Measurements from ENCODE around the gene MPRIP.

Gene MPRIP

DNA sequence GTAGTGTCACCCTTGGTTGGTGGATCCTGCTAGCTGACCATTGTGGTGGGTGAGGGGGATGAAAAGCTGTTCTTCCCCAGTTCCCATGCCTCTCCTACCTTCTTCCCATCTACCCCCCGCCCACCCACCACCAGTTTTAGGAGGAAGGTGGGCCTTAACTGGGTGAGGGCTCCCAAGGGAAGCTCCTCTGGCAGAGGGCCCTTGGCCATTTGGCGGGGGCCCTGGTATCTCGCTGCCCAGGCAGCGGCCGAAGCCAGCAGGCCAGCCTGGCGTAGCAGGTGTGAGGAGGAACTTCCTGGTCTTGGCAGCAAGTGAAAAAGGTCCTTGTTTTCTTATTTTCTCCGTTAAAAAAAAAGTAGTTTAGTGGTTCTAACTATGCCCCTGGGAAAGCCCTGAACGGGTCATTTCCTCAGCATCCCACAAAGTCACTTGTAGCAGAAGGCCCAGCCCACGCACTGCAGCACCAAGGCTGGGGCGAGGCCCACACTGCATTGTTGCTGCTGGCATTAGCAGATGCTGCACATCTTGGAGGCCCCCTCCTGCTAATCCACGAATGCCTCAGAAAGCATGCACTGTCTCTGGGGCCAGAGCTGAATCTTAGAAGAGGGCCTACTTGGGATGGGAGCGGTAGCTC lies 72.5 kb downstream of the MPRIP start:
- DNase-seq = no peak

DNA sequence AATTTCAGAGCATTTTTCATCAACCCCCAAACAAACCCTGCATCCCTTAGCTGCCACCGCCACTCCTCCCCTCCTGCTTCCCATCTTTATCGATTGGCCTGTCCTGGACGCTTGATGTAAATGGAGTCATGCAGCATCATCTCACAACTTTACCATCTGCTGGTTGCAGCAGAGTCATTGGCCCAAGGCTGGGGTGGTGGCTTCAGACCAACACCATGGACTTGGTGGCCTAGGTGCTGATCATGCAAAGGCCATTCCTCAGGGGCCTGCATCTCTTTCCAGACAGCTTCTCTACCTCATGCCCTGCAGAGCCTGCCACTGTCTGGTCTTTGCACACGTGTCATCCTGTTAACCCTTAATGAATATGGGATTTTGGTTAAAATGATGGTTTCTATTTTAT lies 73.4 kb downstream of the MPRIP start:
- DNase-seq = no peak

DNA sequence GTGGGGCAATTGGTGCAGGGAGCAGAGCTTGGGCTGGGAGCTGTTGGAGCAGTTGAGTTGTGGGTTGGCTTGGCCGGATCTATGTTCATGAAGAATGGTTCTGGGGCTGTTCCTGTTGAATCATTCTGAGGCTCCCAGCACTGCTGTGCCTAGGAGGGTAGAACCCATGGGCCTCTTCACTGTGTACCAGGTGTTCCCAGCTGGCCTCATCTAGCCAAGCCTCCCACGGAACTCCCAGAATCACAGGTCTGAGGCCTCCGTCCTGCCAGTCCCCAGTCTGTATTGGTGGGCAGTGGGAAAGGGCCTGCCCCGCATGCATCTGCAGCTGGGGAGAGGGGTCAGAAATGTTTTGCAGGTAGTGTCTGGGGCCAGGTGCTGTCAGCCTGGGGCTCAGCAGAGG lies 74.1 kb downstream of the MPRIP start:
- no peak for DNase-seq

GRCh38 chr17:17117923-17118322 lies 75.7 kb downstream of the MPRIP start:
- no peak for DNase-seq

GRCh38 chr17:17118399-17118798 lies 76.1 kb downstream of the MPRIP start:
- no peak for DNase-seq

- DNase-seq = no peak
These were observed 76.8 kb downstream of the MPRIP start for GRCh38 chr17:17119106-17119505.

DNA sequence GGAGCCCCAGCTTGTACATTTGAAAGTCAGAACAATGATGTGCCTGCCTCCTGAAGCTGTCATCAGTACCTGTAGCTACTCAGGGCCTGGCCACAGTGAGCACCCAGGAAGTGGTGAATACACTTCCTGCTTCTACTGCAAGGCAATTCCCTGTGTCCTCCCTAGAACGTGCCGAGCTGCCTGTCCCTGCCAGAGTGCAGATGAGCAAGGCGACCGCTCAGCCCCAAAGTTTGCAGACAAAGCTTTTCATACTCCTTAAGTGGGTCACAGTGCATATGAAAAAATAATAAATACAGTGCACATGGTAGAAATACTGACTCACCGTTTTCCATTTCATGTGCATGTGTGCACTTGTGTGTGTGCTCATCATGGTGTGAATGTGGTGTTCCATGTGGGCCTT lies 77.3 kb downstream of the MPRIP start:
- DNase-seq = no peak

DNA sequence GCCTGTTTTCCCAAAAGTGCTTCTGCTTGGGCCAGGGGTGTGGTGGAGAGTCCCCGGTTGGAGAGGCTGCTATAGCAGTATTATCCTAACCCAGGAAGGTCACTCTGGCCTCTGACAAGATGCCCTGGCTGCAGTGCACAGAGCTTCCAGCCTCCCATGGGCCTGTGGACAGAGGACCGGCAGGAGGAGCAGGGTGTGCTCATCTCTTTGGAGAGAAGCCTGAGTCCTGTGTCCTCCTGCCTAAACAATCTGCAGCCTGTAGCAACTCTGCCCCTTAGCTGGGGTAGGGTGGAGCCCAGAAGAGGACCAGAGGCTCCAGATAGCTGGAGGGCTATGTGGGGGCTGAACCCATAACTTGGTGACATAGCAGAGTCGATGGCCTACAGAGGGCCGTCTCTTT lies 78.0 kb downstream of the MPRIP start:
- DNase-seq = no peak

DNA sequence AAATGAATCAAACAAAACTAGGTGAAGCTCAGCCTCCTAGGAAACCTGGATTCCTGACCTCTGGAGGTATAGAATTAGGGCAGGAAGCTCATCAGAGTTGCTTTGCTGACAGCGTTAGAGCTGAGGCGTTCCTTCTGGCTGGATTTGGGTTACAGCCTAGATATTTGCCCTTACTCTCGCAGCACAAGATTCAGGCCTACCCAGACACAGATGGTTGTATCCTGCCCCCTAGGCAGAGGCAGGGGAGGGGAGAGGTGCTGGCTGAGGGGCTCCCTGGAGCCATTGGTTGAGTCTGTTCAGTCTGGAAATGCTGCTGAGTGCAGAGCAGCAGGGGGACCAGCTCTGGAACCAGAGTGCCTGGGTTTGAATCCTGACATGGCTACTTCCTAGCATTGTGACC lies 78.4 kb downstream of the MPRIP start:
- peak; percentile 73 for DNase-seq

DNA sequence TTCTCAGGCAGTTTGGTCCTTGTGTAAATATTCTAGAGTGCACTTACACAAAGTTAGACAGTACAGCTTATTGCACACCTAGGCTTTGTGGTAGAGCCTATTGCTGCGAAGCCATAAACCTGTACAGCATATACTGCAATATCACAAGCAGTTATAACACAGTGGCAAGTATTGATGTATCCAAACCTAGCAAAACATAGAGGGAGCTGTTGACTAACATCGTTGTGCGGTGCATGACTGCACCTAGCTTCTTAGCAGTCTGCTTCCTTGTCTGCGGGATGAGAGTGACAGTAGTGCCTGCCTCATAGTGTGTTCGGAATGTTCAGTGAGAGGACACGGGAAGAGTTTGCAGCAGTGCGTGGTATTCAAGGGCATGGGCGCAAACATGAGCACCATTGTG lies 78.9 kb downstream of the MPRIP start:
- no peak for DNase-seq

- no peak for DNase-seq
These were observed 80.7 kb downstream of the MPRIP start for GRCh38 chr17:17122781-17123483.

DNA sequence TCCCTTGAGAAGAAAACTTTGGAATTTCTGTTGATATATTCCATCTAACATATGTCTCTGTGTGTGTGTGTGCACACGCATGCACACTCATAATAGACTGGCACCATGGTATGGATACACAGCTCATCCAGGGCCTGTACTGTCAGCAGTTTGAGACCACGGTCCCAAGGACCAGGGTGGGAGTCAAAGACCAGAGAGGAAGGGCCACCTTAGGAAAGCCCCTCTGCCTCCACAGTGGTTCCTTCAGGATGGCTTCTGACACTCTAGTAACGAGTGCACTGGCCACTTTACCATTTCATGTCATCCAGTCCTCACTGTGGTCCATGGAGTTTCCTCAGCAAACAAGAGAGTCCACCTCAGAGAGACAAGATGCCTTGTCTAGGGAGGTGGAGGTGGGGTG lies 82.1 kb downstream of the MPRIP start:
- no peak for DNase-seq

DNA sequence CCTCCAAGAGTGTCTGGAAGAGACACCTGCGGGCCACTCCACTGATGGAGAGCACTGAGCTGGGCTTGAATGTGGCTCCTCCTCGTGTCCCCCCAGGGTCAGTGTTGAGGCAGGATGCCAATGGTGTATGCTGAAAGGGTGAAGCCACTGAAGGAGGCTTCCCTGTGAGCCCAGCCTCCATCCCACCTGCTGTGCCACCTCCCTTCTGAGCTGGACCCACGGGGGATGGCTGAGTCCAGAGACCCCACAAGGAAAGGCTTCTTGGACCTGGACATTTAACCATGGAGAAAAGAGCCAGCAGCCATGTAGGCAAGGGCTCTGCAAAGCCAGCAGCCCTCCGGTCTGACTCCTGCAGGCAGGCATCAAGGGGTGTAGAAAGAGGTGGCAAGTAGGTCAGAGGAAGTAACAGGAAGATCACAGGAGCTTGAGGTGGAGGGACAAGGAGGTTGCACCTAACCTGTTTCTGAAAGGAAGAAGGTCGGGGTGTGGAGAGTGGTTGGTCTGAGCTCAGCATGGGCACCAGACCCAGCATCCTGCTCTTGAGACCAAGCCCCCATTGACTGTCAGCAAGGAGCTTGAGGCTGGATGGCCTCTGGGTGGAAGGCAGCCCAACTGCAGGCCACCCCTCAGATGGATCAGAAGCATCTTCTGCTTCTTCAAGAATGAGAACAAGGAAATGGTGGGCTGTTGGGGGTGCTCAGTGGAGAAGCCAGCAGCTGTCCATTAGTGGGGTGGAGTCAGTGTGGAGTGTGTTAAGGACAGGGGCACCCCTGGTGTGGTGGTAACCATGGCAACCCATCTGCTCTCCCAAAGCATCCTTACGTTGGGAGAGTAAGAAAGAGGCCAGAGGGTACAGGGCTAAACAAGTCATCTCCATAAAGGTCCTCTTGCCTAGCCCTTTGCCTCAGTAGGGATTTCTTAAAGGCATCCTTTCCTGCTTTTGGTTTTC lies 83.2 kb downstream of the MPRIP start:
- peak; percentile 83 for DNase-seq

DNA sequence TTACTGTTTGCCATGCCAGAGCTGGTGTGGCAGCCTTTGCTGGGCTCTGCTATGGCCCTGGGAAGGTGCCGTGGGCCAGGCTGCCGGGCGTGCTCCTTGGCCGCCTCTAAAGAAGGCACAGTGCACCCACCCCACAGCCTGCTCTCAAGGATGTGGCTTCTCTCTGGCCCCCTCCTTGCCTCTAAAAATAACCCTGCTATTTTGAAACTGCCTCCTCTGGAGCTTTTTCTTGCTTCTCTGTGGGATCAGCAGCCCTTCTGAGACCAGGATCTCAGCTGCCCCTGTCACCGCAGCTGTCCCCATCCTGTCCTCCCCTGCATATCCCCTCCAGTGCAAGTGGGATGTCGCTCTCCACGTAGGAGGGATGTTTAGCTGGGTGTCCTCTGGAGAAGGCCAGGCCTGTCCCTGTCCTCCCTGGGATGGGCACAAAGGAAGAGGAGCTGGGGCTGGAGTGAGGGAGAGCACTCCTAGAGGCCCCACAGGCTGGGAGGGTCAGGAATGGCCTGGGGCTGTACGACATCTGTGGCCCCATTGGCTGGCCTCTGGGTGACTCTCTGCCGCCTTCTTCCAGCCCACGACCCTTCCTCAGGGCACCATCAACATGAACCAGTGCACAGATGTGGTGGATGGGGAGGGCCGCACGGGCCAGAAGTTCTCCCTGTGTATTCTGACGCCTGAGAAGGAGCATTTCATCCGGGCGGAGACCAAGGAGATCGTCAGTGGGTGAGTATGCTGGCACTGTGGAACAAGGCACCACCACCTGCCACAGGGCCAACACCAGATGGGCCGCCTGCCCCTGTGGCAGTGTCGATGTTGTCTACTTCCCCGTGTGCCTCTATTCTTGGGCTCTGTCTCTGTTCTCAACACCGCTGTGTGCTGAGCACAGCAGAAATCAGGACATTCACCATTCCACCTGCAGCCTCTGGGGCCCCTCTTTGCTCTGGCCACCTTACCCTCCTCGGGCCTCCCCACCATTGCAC lies 84.2 kb downstream of the MPRIP start:
- DNase-seq = no peak

DNA sequence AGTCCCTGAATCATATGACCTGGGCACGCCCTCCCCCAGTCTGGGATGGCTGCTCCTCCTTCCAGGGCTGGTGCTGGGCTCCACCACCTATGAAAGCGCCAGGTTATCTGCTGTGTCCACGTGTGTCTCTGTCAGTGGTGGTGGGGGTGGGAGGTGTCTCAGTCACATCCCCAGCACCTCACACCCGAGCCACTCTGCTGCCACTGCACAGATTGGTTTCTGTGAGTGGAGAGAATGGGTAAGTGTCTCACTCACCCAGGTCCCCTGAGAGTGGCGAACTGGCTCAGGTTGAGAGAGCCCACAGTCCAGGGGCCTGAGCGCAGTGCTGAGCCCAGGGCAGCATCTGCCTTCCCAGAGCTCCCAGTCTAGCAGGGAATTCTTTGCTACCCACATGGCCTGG lies 84.9 kb downstream of the MPRIP start:
- DNase-seq = no peak

DNA sequence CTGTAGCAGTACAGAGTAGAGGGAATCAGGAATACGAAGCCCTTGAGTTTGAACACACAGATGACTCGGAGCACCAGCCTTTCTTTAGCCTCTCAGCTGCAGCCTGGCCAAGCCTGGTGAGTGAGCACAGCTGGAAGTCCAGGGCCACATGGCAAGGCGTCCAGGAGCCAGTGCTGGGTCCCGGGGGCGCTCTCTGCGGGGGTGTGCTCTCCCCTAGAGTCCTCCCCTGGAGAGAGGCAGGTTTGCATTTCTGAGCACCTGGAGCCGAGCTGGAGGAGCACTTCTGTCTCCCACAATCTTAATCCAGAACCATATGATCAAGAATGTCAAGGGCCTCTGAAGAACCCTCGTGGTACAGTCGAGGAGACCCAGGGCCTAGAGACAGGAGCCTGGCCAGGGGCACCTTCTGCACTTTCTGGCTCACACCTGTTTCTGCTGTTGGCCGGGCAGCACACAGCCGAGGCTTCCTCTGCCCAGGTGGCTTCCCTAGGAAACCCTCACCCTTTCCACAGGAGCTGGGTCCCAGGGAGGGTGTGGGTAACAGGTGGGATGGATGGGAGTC lies 85.6 kb downstream of the MPRIP start:
- no peak for DNase-seq

DNA sequence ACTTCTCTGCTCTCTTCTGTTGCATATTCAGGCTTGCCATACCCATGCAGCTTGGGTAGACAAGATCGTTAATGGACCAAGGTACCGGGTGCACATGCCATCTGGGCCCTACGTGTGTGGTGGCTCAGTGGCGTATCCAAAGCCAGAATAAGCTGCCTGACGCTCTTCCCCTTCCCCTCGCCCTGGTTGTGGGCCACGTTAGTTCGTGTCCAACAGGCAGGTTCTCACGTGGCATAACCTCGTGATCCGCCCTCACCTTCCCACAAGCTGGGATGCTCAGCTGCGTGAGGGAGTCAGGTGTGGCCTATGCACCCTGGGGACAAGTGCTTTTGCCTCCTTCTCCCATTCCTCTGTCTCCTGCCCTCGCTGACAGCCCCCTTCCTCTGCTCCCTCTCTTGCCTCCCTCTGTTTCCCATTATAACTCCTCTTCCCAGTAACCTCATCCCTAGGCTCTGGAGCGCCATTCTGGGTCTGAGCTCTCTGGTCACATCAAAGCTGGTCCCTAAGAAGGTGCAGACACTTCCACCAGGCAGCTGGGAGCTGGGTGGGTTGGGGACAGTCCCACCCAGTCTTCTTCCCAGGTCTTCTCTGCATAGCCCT lies 86.3 kb downstream of the MPRIP start:
- DNase-seq = no peak

- DNase-seq = peak; percentile 66
These were observed 87.2 kb downstream of the MPRIP start for GRCh38 chr17:17129466-17129865.

DNA sequence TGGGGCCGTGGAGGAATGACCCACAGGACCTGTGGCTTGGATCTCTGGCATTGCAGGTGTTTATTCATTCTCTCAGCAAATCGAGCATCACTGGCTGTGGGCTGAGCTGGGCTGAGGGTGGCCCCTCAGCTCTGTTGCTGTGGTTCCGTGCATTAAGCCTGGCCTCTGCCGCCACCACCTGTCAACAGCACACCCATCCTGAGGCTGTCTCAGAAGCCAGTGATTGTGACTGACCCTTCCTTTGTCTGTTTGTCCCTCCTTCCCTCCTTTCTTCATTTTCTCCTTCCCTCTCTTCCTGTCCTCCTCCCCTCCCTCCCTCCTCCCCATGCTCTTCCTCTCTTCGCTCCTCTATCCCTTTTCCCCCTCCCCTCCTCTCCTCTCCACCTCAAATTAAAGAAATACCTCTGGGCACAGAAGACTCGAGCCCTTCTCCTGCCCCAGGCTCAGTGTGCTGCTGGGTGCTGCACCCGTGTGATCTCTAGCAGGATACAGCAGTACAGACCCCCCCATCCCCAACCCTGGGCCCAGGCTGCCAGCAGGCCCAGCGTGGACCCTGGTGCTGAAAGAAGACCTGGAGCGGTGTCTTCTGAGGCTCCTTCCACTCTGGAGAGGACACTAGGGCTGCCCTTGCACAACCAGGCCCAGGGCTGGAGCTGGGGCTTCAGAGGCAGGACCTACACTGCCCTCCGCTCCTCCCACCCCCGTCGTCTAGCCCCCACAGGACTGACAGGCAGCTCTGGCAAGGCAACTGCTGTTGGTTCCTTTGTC lies 88.0 kb downstream of the MPRIP start:
- DNase-seq = no peak

DNA sequence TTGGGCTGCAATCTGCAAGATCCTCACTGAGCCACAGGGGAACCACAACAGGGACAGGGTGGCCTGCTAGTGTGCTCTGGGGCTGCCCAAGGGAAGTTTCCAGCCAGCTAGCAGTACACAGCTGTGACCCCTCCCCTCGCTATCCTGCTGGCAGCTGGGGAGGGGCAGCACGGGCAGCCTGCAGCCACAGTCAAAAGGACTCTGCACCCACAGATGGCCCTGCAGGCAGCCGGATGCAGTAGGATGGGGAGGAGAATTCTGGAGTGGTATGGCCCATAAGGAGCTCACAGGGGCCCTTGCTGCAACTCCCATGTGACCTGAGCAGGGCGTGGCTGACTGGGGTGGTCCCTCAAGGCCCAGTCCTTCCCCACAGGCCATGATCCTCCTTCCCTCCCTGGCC lies 89.6 kb downstream of the MPRIP start:
- DNase-seq = no peak

DNA sequence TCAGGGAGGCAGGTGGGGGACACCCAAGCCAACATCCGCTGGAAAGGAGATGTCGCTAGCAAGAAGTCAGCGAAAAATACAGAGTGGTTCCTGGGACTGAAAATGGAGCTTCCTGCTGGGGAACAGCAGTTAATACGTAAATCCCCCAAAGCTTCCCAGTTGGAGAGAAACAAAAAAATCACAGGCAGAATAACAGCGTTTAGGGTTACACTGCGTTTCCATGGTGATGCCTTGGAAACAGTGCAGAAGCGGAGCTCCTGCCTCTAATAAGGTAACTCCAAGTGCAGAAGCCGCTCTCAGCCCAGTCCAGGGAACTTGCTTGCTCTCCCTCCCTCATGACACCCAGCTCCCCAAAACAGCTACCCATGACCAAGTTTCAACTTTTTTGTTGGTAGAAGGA lies 90.5 kb downstream of the MPRIP start:
- DNase-seq = no peak

All from NCI-H69 (cell line).